GM21529 (cell line): ENCODE results near the gene PODN.

Source experiments
- ATAC-seq: cut with Tn5 transposase; IDR thresholded peaks from one replicate; pipeline ENCODE4 v1.9.1; 2021; ENCODE audit not compliant: unreplicated experiment

The PODN gene

GRCh38 chr1:53074313-53075154 lies 12.5 kb downstream of the PODN start:
- ATAC-seq, result no peak

GRCh38 chr1:53075206-53075605 lies 13.2 kb downstream of the PODN start:
- no peak for ATAC-seq

GRCh38 chr1:53075761-53076163 lies 13.7 kb downstream of the PODN start:
- ATAC-seq, result no peak

GRCh38 chr1:53076165-53076564 lies 14.2 kb downstream of the PODN start:
- ATAC-seq, result no peak

- ATAC-seq, result no peak
These were observed 14.9 kb downstream of the PODN start for GRCh38 chr1:53076721-53077598.

- no peak for ATAC-seq
These were observed 15.6 kb downstream of the PODN start for GRCh38 chr1:53077599-53077965.

- ATAC-seq, result no peak
These were observed 16.5 kb downstream of the PODN start for GRCh38 chr1:53078333-53079101.

- no peak for ATAC-seq
These were observed 17.2 kb downstream of the PODN start for GRCh38 chr1:53079251-53079650.

GRCh38 chr1:53080041-53080440 lies 18.0 kb downstream of the PODN start:
- ATAC-seq, result no peak

- ATAC-seq, result no peak
These were observed 18.8 kb downstream of the PODN start for GRCh38 chr1:53080769-53081168.

GRCh38 chr1:53081384-53082066 lies 19.5 kb downstream of the PODN start:
- no peak for ATAC-seq

GRCh38 chr1:53082826-53083455 lies 20.9 kb downstream of the PODN start:
- ATAC-seq, result no peak

- ATAC-seq, result no peak
These were observed 21.9 kb downstream of the PODN start for GRCh38 chr1:53083636-53084588.

GRCh38 chr1:53084589-53084971 lies 22.6 kb downstream of the PODN start:
- ATAC-seq, result no peak

- no peak for ATAC-seq
These were observed 23.4 kb downstream of the PODN start for GRCh38 chr1:53085405-53085804.

GRCh38 chr1:53086491-53087070 lies 24.6 kb downstream of the PODN start:
- ATAC-seq, result no peak

- ATAC-seq, result no peak
These were observed 25.6 kb downstream of the PODN start for GRCh38 chr1:53087332-53088285.
